Spleen (tissue), 11 donors: ENCODE results near the gene TMTC2. TPM values are rescaled to one million over a fixed set of nuclear protein-coding genes. Genes with fewer than 3 reads are reported as not detected.

Experiments
- DNase-seq: peaks from one replicate; pipeline ENCODE4 v3.0.0-alpha.2; 2020
- H3K27ac ChIP-seq, 8 donors: fragments of 200-600 bp; sonication (generic) in 7 of 8; 1 replicate in 4 of 8; 2 replicates in 4 of 8; pipeline versions ENCODE4 v1.5.0 to v1.8.0; 2016 to 2021; ENCODE audit warnings: inconsistent platforms in 4 of 8, mild to moderate bottlenecking in 4 of 8, moderate library complexity in 1 of 8
- H3K27me3 ChIP-seq, 7 donors: fragments of 200-600 bp; sonication (generic) in 6 of 7; replicated peaks in 1 of 7; 1 replicate in 4 of 7; 2 replicates in 3 of 7; pipeline versions ENCODE4 v1.5.0 to v1.8.0; 2016 to 2021; ENCODE audit warnings: inconsistent platforms in 3 of 7, mild to moderate bottlenecking in 1 of 7
- H3K36me3 ChIP-seq, 6 donors: fragments of 200-600 bp; sonication (generic) in 5 of 6; 1 replicate in 4 of 6; 2 replicates in 2 of 6; pipeline versions ENCODE4 v1.5.0 to v1.8.0; 2016 to 2021; ENCODE audit warnings: inconsistent platforms in 2 of 6
- H3K4me1 ChIP-seq, 6 donors: fragments of 200-600 bp; sonication (generic) in 5 of 6; 1 replicate in 3 of 6; 2 replicates in 3 of 6; pipeline versions ENCODE4 v1.5.0 to v1.8.0; 2016 to 2021; ENCODE audit warnings: inconsistent platforms in 3 of 6
- H3K4me3 ChIP-seq, 8 donors: fragments of 200-600 bp; sonication (generic) in 7 of 8; 1 replicate in 4 of 8; 2 replicates in 4 of 8; pipeline versions ENCODE4 v1.5.0 to v1.8.0; 2016 to 2021; ENCODE audit warnings: inconsistent platforms in 4 of 8, mild to moderate bottlenecking in 4 of 8, moderate library complexity in 2 of 8
- H3K9me3 ChIP-seq, 8 donors: fragments of 200-600 bp; sonication (generic) in 7 of 8; 1 replicate in 4 of 8; 2 replicates in 4 of 8; pipeline versions ENCODE4 v1.5.0 to v1.8.0; 2016 to 2021; ENCODE audit warnings: inconsistent platforms in 4 of 8
- CTCF ChIP-seq, 11 experiments: fragments of 200-600 bp in 7 of 11; fragments of 450-650 bp in 4 of 11; sonication (generic) in 4 of 11; IDR thresholded peaks in 8 of 11; conservative IDR thresholded peaks in 3 of 11; 1 replicate in 7 of 11; 2 replicates in 4 of 11; pipeline versions ENCODE4 v1.4.0 to v1.8.0; 2016 to 2021; ENCODE audit warnings: antibody characterized with exemption in 11 of 11, inconsistent platforms in 4 of 11, mild to moderate bottlenecking in 1 of 11
- POLR2A ChIP-seq, 3 donors: fragments of 450-650 bp; IDR thresholded peaks; one replicate each; pipeline ENCODE4 v1.5.1; 2017; ENCODE audit warnings: antibody characterized with exemption in 3 of 3, mild to moderate bottlenecking in 1 of 3
- POLR2AphosphoS5 ChIP-seq, 3 donors: sonication (generic); formaldehyde crosslinking; IDR thresholded peaks; one replicate each; pipeline ENCODE4 v1.5.1; 2017; ENCODE audit warnings: antibody characterized with exemption in 3 of 3
- WGBS, 5 donors: extraction: QIAGEN DNeasy Blood & Tissue Kit in 3 of 5; methylation state at CpG; one replicate each; pipeline versions ENCODE4 v1.1.5 to v1.1.7; 2013 to 2018; 5-methylcytosine and 5-hydroxymethylcytosine counted together
- intact Hi-C: fragments of 100-400 bp; cut with DNase I; formaldehyde crosslinking; loops from one replicate; pipeline ENCODE4 v1.15.0; 2023; ENCODE audit warnings: low total_unique reads
- polyA plus RNA-seq, 3 donors: library from polyadenylated mRNA; stranded (reverse); fragments of 200-250 nt; gene quantifications; one replicate each; pipeline ENCODE4 v1.2.1, GENCODE V29; 2013
- total RNA-seq, 7 donors: library from RNA; depleted of rRNA in 3 of 7; stranded (reverse); fragments of >200 nt in 3 of 7; fragmentation: NEBNext Ultra II Directional in 4 of 7; extraction: Animal tissue kit (Norgen Biotek cat#: 25700) in 4 of 7; gene quantifications; one replicate each; pipeline versions ENCODE4 v1.1.0 to v1.2.1, GENCODE V29; 2016 to 2021
- donor health status: healthy with polysubstance abuse.
- donor health status: DM: no; HTN: no; CAD: no; lungs with moderate emphysema.
- donor health status: DM: no; HTN: no; CAD: no.
- donor health status: Bipolar disorder and iron deficiency.
- donor health status: healthy.
- donor health status: DM: no; HTN: no; CAD: no.
- donor health status: DM: yes; HTN: yes; CAD: no.

Gene TMTC2
- total and polyA plus RNA-seq, 10 donors, result 0.74 to 8.5 (median 4.0) TPM

GRCh38 chr12:82698708-82699564 is 12.2 kb downstream of the TMTC2 start:
- Histone ChIP-seq H3K36me3 (no peaks in the 10 kb centered on the region), H3K4me3 (no peak overlapping the region), H3K4me1 (no peaks in the 10 kb centered on the region), H3K27me3 (no peaks in the 10 kb centered on the region), H3K27ac (no peak overlapping the region), H3K9me3 (no peaks in the 10 kb centered on the region)
- intact Hi-C loops, result no loop called here
- WGBS, 5 donors, result 93 to 96% (median 94%) methylated on average over 12 of the region's 12 CpGs
- TF ChIP-seq POLR2A (IDR thresholded peaks at IDR 0.05) (no peak), POLR2AphosphoS5 (IDR thresholded peaks at IDR 0.05) (no peak), CTCF (IDR thresholded peaks at IDR 0.05 in 8 of 11, conservative IDR thresholded peaks at IDR 0.05 in 3 of 11) (no peak)
- DNase-seq, result no peak

GRCh38 chr12:82705774-82706173 is 19.1 kb downstream of the TMTC2 start:
- TF ChIP-seq POLR2AphosphoS5 (IDR thresholded peaks at IDR 0.05) (no peak), CTCF (IDR thresholded peaks at IDR 0.05 in 8 of 11, conservative IDR thresholded peaks at IDR 0.05 in 3 of 11) (no peak), POLR2A (IDR thresholded peaks at IDR 0.05) (no peak)
- H3K4me1 ChIP-seq, result no peaks in the 10 kb centered on the region
- H3K27me3 ChIP-seq, result no peaks in the 10 kb centered on the region
- 85 to 90% (median 88%) methylated on average over 3 of the region's 3 CpGs for WGBS, 5 donors
- intact Hi-C loops, result no loop called here
- no peak for DNase-seq
- H3K36me3 ChIP-seq, result no peaks in the 10 kb centered on the region
- H3K27ac ChIP-seq, result no peak overlapping the region
- no peaks in the 10 kb centered on the region for H3K9me3 ChIP-seq
- H3K4me3 ChIP-seq, result no peak overlapping the region

GRCh38 chr12:82708061-82708879 is 21.6 kb downstream of the TMTC2 start:
- no peak overlapping the region for H3K4me3 ChIP-seq
- no peaks in the 10 kb centered on the region for H3K9me3 ChIP-seq
- no peak overlapping the region for H3K27ac ChIP-seq
- WGBS, 5 donors, result 73 to 82% (median 80%) methylated on average over 10 of the region's 10 CpGs
- no peak for TF ChIP-seq CTCF (IDR thresholded peaks at IDR 0.05 in 8 of 11, conservative IDR thresholded peaks at IDR 0.05 in 3 of 11)
- no peak for TF ChIP-seq POLR2A (IDR thresholded peaks at IDR 0.05)
- no peak for TF ChIP-seq POLR2AphosphoS5 (IDR thresholded peaks at IDR 0.05)
- H3K4me1 ChIP-seq, result no peaks in the 10 kb centered on the region
- intact Hi-C loops, result no loop called here
- no peak for DNase-seq
- H3K27me3 ChIP-seq, result no peaks in the 10 kb centered on the region
- no peaks in the 10 kb centered on the region for H3K36me3 ChIP-seq
